IMR-90 (cell line): ENCODE measurements around the gene MAP7. TPM values are rescaled to one million over a fixed set of nuclear protein-coding genes. Genes with fewer than 3 reads are reported as not detected.

ENCODE experiments used
- ATAC-seq: fragments of 200-7000 bp; cut with Tn5 transposase; 2 replicates; pipeline ENCODE4 v1.9.1; 2020; ENCODE audit warnings: low read depth, mild to moderate bottlenecking, moderate library complexity
- BruUV-seq: library from RNA; stranded (reverse); fragments of 400-500 nt; replicated peaks from 2 replicates; lab custom pipeline; 2021; lab: Mats Ljungman, UMichigan
- CTCF ChIA-PET: fragments of 300-600 bp; formaldehyde crosslinking; extraction: SDS; loops from one replicate; lab custom pipeline; 2021; ENCODE audit warnings: antibody characterized with exemption; lab: Yijun Ruan, JAX
- POLR2A ChIA-PET: fragments of 300-600 bp; sonication (Branson Sonifier 250); formaldehyde crosslinking; loops from one replicate; lab custom pipeline; 2022; ENCODE audit warnings: antibody characterized with exemption; ENCODE audit not compliant: unreplicated experiment; lab: Charles Lee
- DNase-seq: peaks from one replicate; pipeline ENCODE4 v3.0.0; 2013
- H2AFZ ChIP-seq: replicated peaks from 2 replicates; pipeline ENCODE3; 2013; ENCODE audit warnings: low read length, mild to moderate bottlenecking; ENCODE audit not compliant: poor library complexity
- H2AK5ac ChIP-seq: 2 replicates; pipeline ENCODE4 v1.6.1; 2013; ENCODE audit warnings: low read depth, low read length, inconsistent platforms
- H2AK9ac ChIP-seq: replicated peaks from 2 replicates; pipeline ENCODE3; 2013; ENCODE audit warnings: mild to moderate bottlenecking, low read depth, low read length, moderate library complexity; ENCODE audit not compliant: poor library complexity
- H2BK120ac ChIP-seq: 2 replicates; pipeline ENCODE4 v1.6.1; 2013; ENCODE audit warnings: low read depth, low read length, inconsistent platforms
- H2BK15ac ChIP-seq: 3 replicates; pipeline ENCODE4 v1.6.1; 2013; ENCODE audit warnings: low read depth, low read length, inconsistent platforms
- H2BK20ac ChIP-seq: 2 replicates; pipeline ENCODE4 v1.6.1; 2013; ENCODE audit warnings: low read depth, mild to moderate bottlenecking, inconsistent platforms, low read length, moderate library complexity
- H2BK5ac ChIP-seq: 2 replicates; pipeline ENCODE4 v1.6.1; 2013; ENCODE audit warnings: mild to moderate bottlenecking, low read depth, low read length, inconsistent platforms; ENCODE audit not compliant: poor library complexity, severe bottlenecking
- H3K14ac ChIP-seq: replicated peaks from 2 replicates; pipeline ENCODE4 v1.6.1; 2013; ENCODE audit warnings: low read depth, low read length, inconsistent platforms
- H3K18ac ChIP-seq: 2 replicates; pipeline ENCODE4 v1.6.1; 2013; ENCODE audit warnings: low read depth, low read length, control low read depth
- H3K23ac ChIP-seq: 2 replicates; pipeline ENCODE4 v1.6.1; 2013; ENCODE audit warnings: low read depth, low read length, inconsistent platforms
- H3K27ac ChIP-seq: 2 replicates; pipeline ENCODE4 v1.5.1; 2013; ENCODE audit warnings: mild to moderate bottlenecking, control low read depth, low read length; ENCODE audit not compliant: insufficient read depth
- H3K27me3 ChIP-seq: 2 replicates; pipeline ENCODE4 v1.6.1; 2013; ENCODE audit warnings: low read length; ENCODE audit not compliant: control insufficient read depth, insufficient read depth
- H3K36me3 ChIP-seq: 2 replicates; pipeline ENCODE4 v1.6.1; 2013; ENCODE audit warnings: low read length, mixed read lengths; ENCODE audit not compliant: control insufficient read depth, insufficient read depth
- H3K4ac ChIP-seq: 2 replicates; pipeline ENCODE4 v1.6.1; 2013; ENCODE audit warnings: low read depth, low read length, inconsistent platforms
- H3K4me1 ChIP-seq: 2 replicates; pipeline ENCODE4 v1.6.1; 2013; ENCODE audit warnings: low read length, mixed read lengths; ENCODE audit not compliant: control insufficient read depth, insufficient read depth
- H3K4me2 ChIP-seq: 2 replicates; pipeline ENCODE4 v1.6.1; 2013; ENCODE audit warnings: low read depth, mild to moderate bottlenecking, control low read depth, low read length, moderate library complexity
- H3K4me3 ChIP-seq: 2 replicates; pipeline ENCODE4 v1.5.1; 2013; ENCODE audit warnings: low read depth, mild to moderate bottlenecking, control low read depth, low read length, moderate library complexity; ENCODE audit not compliant: insufficient read depth
- H3K56ac ChIP-seq: 2 replicates; pipeline ENCODE4 v1.6.1; 2013; ENCODE audit warnings: low read length, inconsistent platforms; ENCODE audit not compliant: insufficient read depth; ENCODE audit errors: extremely low read depth
- H3K79me1 ChIP-seq, 2 experiments: 2 replicates each; pipeline ENCODE4 v1.6.1; 2013; ENCODE audit warnings: low read length in 2 of 2, inconsistent platforms in 1 of 2, low read depth in 1 of 2
- H3K9ac ChIP-seq: 2 replicates; pipeline ENCODE4 v1.6.1; 2013; ENCODE audit warnings: low read depth, low read length, control low read depth
- H3K9me1 ChIP-seq: 2 replicates; pipeline ENCODE4 v1.6.1; 2013; ENCODE audit warnings: low read length, inconsistent platforms; ENCODE audit not compliant: insufficient read depth
- H3K9me3 ChIP-seq: 2 replicates; pipeline ENCODE4 v1.6.1; 2013; ENCODE audit warnings: low read length; ENCODE audit not compliant: control insufficient read depth, insufficient read depth
- H4K20me1 ChIP-seq: 2 replicates; pipeline ENCODE4 v1.6.1; 2013; ENCODE audit warnings: low read length, inconsistent platforms; ENCODE audit not compliant: insufficient read depth
- H4K5ac ChIP-seq: 2 replicates; pipeline ENCODE4 v1.6.1; 2013; ENCODE audit warnings: mild to moderate bottlenecking, low read depth, low read length, control low read depth
- H4K8ac ChIP-seq, 2 experiments: 2 replicates each; pipeline ENCODE4 v1.6.1; 2013; ENCODE audit warnings: low read depth in 2 of 2, low read length in 2 of 2, control low read depth in 1 of 2, inconsistent platforms in 1 of 2
- H4K91ac ChIP-seq: 2 replicates; pipeline ENCODE4 v1.6.1; 2013; ENCODE audit warnings: low read depth, low read length, inconsistent platforms; ENCODE audit not compliant: insufficient read depth
- BHLHE40 ChIP-seq: fragments of 150-350 bp; IDR thresholded peaks from 2 replicates; pipeline ENCODE4 v1.6.1; 2016; ENCODE audit warnings: mild to moderate bottlenecking, low read depth, low read length
- CEBPB ChIP-seq: IDR thresholded peaks from 2 replicates; pipeline ENCODE4 v1.6.1; 2012; ENCODE audit warnings: low read depth, low read length, improper control_type of control experiment
- CHD1 ChIP-seq: IDR thresholded peaks from 2 replicates; pipeline ENCODE4 v1.6.1; 2012; ENCODE audit warnings: low read depth, low read length, improper control_type of control experiment
- CTCF ChIP-seq: conservative IDR thresholded peaks from 2 replicates; pipeline ENCODE4 v1.5.1; 2012; ENCODE audit warnings: mild to moderate bottlenecking, low read depth, low read length, improper control_type of control experiment
- ELK1 ChIP-seq: fragments of 150-350 bp; IDR thresholded peaks from 2 replicates; pipeline ENCODE4 v1.6.1; 2016; ENCODE audit warnings: low read depth, mild to moderate bottlenecking, low read length, moderate library complexity, borderline replicate concordance
- FOS ChIP-seq: fragments of 150-350 bp; IDR thresholded peaks from 2 replicates; pipeline ENCODE4 v1.6.1; 2016; ENCODE audit warnings: low read depth, low read length
- MAFK ChIP-seq: IDR thresholded peaks from 2 replicates; pipeline ENCODE4 v1.6.1; 2012; ENCODE audit warnings: low read depth, low read length, improper control_type of control experiment
- MAZ ChIP-seq: IDR thresholded peaks from 2 replicates; pipeline ENCODE4 v1.6.1; 2012; ENCODE audit warnings: low read depth, mild to moderate bottlenecking, low read length, improper control_type of control experiment, moderate library complexity, borderline replicate concordance
- MXI1 ChIP-seq: IDR thresholded peaks from 2 replicates; pipeline ENCODE4 v1.6.1; 2012; ENCODE audit warnings: low read depth, mild to moderate bottlenecking, low read length, moderate library complexity, borderline replicate concordance
- NFE2L2 ChIP-seq: fragments of 150-350 bp; IDR thresholded peaks from 2 replicates; pipeline ENCODE4 v1.6.1; 2016; ENCODE audit warnings: low read depth, mild to moderate bottlenecking, low read length
- POLR2A ChIP-seq: IDR thresholded peaks from 2 replicates; pipeline ENCODE4 v1.6.1; 2012; ENCODE audit warnings: mild to moderate bottlenecking, low read depth, low read length
- RAD21 ChIP-seq: IDR thresholded peaks from 2 replicates; pipeline ENCODE4 v1.6.1; 2012; ENCODE audit warnings: low read length, improper control_type of control experiment
- RCOR1 ChIP-seq: IDR thresholded peaks from 2 replicates; pipeline ENCODE4 v1.6.1; 2012; ENCODE audit warnings: mild to moderate bottlenecking, low read length, improper control_type of control experiment; ENCODE audit not compliant: insufficient replicate concordance
- RFX5 ChIP-seq: IDR thresholded peaks from 2 replicates; pipeline ENCODE4 v1.8.0; 2012; ENCODE audit warnings: low read depth, mild to moderate bottlenecking, low read length, moderate library complexity
- SMC3 ChIP-seq: fragments of 150-350 bp; IDR thresholded peaks from 2 replicates; pipeline ENCODE4 v1.6.1; 2016; ENCODE audit warnings: low read depth, mild to moderate bottlenecking, antibody characterized with exemption, low read length, moderate library complexity
- USF2 ChIP-seq: fragments of 150-350 bp; IDR thresholded peaks from 2 replicates; pipeline ENCODE4 v1.6.1; 2017; ENCODE audit warnings: mild to moderate bottlenecking, antibody characterized with exemption, low read length, low read depth
- WGBS, 2 experiments: methylation state at CpG; one replicate each; pipeline versions ENCODE4 v1.1.5 to v1.1.7; 2013; ENCODE audit warnings: missing lambda C conversion rate in 2 of 2; ENCODE audit not compliant: insufficient read length in 1 of 2; ENCODE audit errors: extremely low coverage in 2 of 2; 5-methylcytosine and 5-hydroxymethylcytosine counted together
- dilution Hi-C: fragments of 300-500 bp; cut with HindIII; formaldehyde crosslinking; loops from one replicate; pipeline ENCODE4 v1.14.3; 2018; ENCODE audit warnings: low sequenced_read_pairs; ENCODE audit not compliant: unreplicated experiment
- in situ Hi-C: fragments of 300-500 bp; cut with MboI; formaldehyde crosslinking; loops from 3 replicates; pipeline ENCODE4 v1.14.3; 2019; ENCODE audit warnings: low sequenced_read_pairs, inconsistent platforms, mixed read lengths
- intact Hi-C: fragments of 100-400 bp; cut with micrococcal nuclease; formaldehyde crosslinking; loops from 2 replicates; pipeline ENCODE4 v1.10.0; 2022
- polyA plus RNA-seq, 3 experiments: library from polyadenylated mRNA; depleted of rRNA; stranded (reverse); fragments of >200 nt; gene quantifications; 2 replicates each; pipeline ENCODE4 v1.2.3, GENCODE V29; 2012; ENCODE audit warnings: low replicate concordance in 1 of 3
- total RNA-seq: library from RNA; depleted of rRNA; stranded (reverse); fragments of >200 nt; gene quantifications from 2 replicates; pipeline ENCODE4 v1.2.3, GENCODE V29; 2012

The MAP7 gene
- total and polyA plus RNA-seq, 2 of the 4 experiments (the other 2 are of a cell fraction): 0.19 to 0.36 TPM

- Histone ChIP-seq H3K4me1 (no peaks in the 10 kb centered on the region), H4K8ac (no peak overlapping the region), H4K20me1 (no peaks in the 10 kb centered on the region), H2BK15ac (no peak overlapping the region), H3K9ac (no peak overlapping the region), H2BK5ac (no peak overlapping the region), H3K14ac (no peak overlapping the region), H3K27ac (no peak overlapping the region), H4K5ac (no peak overlapping the region), H3K27me3 (peaks cover 12% of the 10 kb centered on the region; the same call in 1 of the 2 replicates), H2BK20ac (no peak overlapping the region), H3K9me3 (no peaks in the 10 kb centered on the region), H3K18ac (no peak overlapping the region), H3K9me1 (no peaks in the 10 kb centered on the region; the same call in 1 of the 2 replicates), H3K56ac (no peak overlapping the region), H3K23ac (no peak overlapping the region), H2AK9ac (no peak overlapping the region), H3K4me3 (no peak overlapping the region), H3K36me3 (no peaks in the 10 kb centered on the region), H2AK5ac (no peak overlapping the region), H3K79me1 (no peaks in the 10 kb centered on the region), H4K91ac (no peak overlapping the region), H3K4me2 (no peak overlapping the region), H3K4ac (no peak overlapping the region), H2BK120ac (no peak overlapping the region), H2AFZ (no peak overlapping the region)
- in situ Hi-C loops (no loop called here), dilution Hi-C loops (no loop called here), intact Hi-C loops (loop anchor here (10.0 kb wide), 1 partner anchor 185 kb away; no protein-coding TSS in a partner anchor)
- BruUV-seq: no TSS peak
- ATAC-seq: no peak
- DNase-seq: no peak
- no peak for TF ChIP-seq CTCF
- TF ChIP-seq NFE2L2: no peak
- TF ChIP-seq BHLHE40: no peak
- no peak for TF ChIP-seq RAD21
- TF ChIP-seq RCOR1: no peak
- TF ChIP-seq SMC3: no peak
- TF ChIP-seq RFX5: no peak
- TF ChIP-seq CHD1: no peak
- no peak for TF ChIP-seq POLR2A
- TF ChIP-seq MXI1: no peak
- TF ChIP-seq USF2: no peak
- TF ChIP-seq CEBPB: no peak
- TF ChIP-seq MAFK: no peak
- TF ChIP-seq FOS: no peak
- TF ChIP-seq ELK1: no peak
- no peak for TF ChIP-seq MAZ
- CTCF ChIA-PET: no interaction called here
- POLR2A ChIA-PET: no interaction called here
- WGBS, 2 experiments: no CpG with 5 or more reads among the region's 6 CpGs
These were observed 190.4 kb downstream of the MAP7 start for GRCh38 chr6:136359851-136360250.
